Duodenal mucosa (tissue), 2 donors: ENCODE results near the gene RASL12.

Experiments used
- H3K27ac ChIP-seq: one replicate; pipeline ENCODE4 v1.7.0; 2013; ENCODE audit warnings: low read depth, low read length
- H3K27me3 ChIP-seq, 2 donors: one replicate each; pipeline ENCODE4 v1.7.0; 2013; ENCODE audit warnings: low read length in 2 of 2, control low read depth in 1 of 2; ENCODE audit not compliant: insufficient read depth in 2 of 2, control insufficient read depth in 1 of 2
- H3K36me3 ChIP-seq, 2 donors: one replicate each; pipeline ENCODE4 v1.7.0; 2013; ENCODE audit warnings: low read length in 2 of 2, control low read depth in 1 of 2; ENCODE audit not compliant: insufficient read depth in 2 of 2, control insufficient read depth in 1 of 2
- H3K4me1 ChIP-seq, 2 donors: one replicate each; pipeline ENCODE4 v1.7.0; 2013; ENCODE audit warnings: low read length in 2 of 2, control low read depth in 1 of 2; ENCODE audit not compliant: insufficient read depth in 2 of 2, control insufficient read depth in 1 of 2
- H3K4me3 ChIP-seq, 2 donors: one replicate each; pipeline ENCODE4 v1.7.0; 2013; ENCODE audit warnings: low read length in 2 of 2, low read depth in 1 of 2
- H3K9ac ChIP-seq, 2 donors: one replicate each; pipeline ENCODE4 v1.7.0; 2013; ENCODE audit warnings: low read length in 2 of 2, low read depth in 1 of 2
- H3K9me3 ChIP-seq, 2 donors: one replicate each; pipeline ENCODE4 v1.7.0; 2013; ENCODE audit warnings: low read length in 2 of 2, control low read depth in 1 of 2; ENCODE audit not compliant: control insufficient read depth in 1 of 2

The RASL12 gene

DNA sequence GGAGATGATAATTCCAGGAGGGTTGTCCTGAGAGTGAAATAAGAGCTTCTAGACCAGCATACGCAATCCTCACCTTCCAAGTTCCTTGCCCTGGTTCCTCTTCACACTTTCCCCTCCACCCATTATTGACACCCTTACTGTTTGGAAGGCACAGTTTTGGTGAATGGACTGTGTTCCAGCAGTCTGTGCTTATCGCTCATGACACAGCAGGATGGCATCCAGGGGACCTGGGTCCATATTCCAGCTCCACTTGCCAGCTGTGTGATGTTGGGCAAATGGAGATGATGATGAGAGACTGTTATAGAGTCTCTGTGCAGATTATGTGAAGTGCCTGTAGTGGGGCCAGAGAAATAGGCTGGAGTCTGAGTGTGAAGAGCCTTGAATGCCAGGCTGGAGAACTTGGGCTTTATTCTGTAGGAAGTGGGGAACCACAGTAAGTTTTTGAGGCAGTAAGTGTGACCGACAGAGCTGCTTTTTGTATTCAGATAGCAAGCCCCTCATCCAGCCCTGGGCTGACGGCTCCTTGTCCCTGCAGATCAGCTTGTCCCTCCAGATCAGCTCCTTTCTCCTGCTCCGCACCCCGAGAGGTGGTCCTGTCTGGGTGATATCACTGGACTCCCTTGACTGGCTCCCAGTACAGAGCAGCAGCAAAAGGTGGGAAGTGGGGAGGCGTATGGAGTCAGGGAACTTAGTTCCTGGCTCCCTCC lies 16.9 kb upstream of the RASL12 start:
- Histone ChIP-seq H3K4me1 (peaks cover 50 to 68% of the 10 kb centered on the region in 2 donors), H3K36me3 (no peaks in the 10 kb centered on the region), H3K4me3 (no peak overlapping the region), H3K27me3 (no peaks in the 10 kb centered on the region), H3K9ac (no peak overlapping the region), H3K27ac (no peak overlapping the region), H3K9me3 (no peaks in the 10 kb centered on the region)

DNA sequence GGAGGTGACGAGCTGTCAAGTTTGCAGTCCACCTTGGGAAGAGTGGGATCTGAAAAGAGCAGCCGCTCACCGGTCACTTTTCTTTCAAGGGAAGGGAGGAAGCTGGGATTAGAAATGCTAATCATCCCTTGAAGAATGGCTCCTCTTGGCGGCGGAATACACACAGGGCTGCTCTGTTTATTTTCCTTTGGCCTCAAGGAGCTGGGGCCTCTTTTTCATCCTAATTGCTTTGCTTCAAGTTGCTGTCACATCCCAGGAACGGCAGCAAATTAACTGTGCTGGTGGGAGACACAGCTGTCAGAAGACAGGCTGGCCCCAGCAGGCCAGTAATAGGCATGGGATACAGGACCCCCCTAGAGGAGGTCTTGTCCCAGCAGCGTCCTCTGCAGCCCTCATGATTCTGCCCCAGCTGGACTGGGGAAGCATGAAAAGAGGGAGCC lies 15.5 kb upstream of the RASL12 start:
- Histone ChIP-seq H3K27ac (no peak overlapping the region), H3K9me3 (no peaks in the 10 kb centered on the region), H3K36me3 (no peaks in the 10 kb centered on the region), H3K4me3 (no peak overlapping the region), H3K27me3 (no peaks in the 10 kb centered on the region), H3K9ac (no peak overlapping the region), H3K4me1 (peaks cover 36 to 57% of the 10 kb centered on the region in 2 donors)

DNA sequence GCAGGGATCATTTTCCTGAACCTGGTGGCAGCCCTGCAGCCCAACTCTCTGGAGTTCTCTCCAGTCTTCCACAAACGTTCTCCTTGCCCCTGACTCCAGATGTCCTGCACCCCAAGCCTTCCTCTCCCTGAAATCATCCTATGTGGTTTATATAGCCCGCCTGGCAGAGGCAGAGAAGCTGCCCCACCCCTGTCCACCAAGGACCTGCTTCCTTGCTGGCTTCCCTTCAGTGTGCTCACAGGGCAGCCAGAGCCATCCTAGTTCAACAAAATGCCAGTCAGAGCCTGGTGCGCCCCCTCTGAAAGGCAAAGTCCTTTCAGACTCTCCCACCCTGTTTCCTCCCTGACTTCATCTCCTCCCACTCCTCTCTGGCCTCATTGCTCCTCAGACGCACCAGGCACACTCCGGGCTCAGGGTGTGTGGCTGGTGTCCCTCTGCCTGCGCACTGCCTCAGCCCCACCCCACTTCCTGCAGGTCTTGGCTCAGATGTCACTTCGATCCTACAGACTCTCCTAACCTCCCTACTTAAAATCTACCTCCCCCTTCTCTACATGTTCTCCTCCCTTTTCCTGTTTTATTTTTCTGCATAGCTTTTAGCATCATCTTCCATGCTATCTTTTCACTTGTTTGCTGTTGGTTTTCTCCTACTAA lies 14.6 kb upstream of the RASL12 start:
- Histone ChIP-seq H3K9me3 (no peaks in the 10 kb centered on the region), H3K4me1 (peaks cover 28 to 51% of the 10 kb centered on the region in 2 donors), H3K9ac (peak overlapping the region in 1 of 2 donors; percentile 15), H3K36me3 (no peaks in the 10 kb centered on the region), H3K27ac (no peak overlapping the region), H3K4me3 (no peak overlapping the region), H3K27me3 (no peaks in the 10 kb centered on the region)

DNA sequence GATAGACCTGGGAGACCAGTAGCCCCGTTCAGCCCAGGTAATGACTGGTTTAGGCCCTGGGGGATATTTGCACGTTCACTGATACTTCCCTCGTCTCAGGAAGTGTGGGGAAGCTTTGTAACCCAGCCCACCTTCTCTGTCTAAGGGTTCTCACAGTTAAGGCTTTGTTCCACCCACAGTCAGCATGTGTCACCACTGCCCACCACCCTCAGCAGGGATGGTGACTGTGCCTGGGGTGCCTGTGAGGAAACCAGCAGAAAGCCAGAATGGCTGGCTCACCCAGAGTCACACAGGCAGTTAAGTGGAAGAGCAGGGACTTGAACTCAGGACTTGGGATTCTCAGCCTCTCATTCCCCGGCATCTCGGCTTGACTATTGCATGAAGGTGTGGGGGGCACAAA lies 14.0 kb upstream of the RASL12 start:
- Histone ChIP-seq H3K36me3 (no peaks in the 10 kb centered on the region), H3K27ac (no peak overlapping the region), H3K27me3 (no peaks in the 10 kb centered on the region), H3K9me3 (no peaks in the 10 kb centered on the region), H3K4me1 (peaks cover 26 to 45% of the 10 kb centered on the region in 2 donors), H3K9ac (no peak overlapping the region), H3K4me3 (no peak overlapping the region)

DNA sequence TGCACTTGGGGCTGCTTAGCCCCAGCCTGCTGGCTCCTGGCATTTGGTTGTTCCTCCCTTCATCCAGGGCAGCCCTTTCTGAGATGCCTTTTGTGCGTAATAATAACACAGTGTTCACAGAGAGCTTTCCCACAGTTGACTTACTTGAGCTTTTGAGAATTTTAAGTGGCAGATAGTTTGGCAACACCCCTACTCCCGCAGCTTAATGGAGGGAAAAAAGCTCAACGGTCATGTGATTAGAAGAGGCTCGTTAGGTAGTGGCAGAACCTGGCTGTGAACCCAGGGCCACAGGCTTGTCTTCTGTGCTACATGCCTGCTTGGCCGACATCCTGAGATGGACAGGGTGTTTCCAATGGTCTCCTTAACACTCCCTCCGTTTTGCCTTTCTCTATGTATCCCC lies 13.5 kb upstream of the RASL12 start:
- Histone ChIP-seq H3K36me3 (no peaks in the 10 kb centered on the region), H3K4me3 (no peak overlapping the region), H3K4me1 (peaks cover 26 to 45% of the 10 kb centered on the region in 2 donors), H3K27me3 (no peaks in the 10 kb centered on the region), H3K9ac (no peak overlapping the region), H3K9me3 (no peaks in the 10 kb centered on the region), H3K27ac (no peak overlapping the region)

DNA sequence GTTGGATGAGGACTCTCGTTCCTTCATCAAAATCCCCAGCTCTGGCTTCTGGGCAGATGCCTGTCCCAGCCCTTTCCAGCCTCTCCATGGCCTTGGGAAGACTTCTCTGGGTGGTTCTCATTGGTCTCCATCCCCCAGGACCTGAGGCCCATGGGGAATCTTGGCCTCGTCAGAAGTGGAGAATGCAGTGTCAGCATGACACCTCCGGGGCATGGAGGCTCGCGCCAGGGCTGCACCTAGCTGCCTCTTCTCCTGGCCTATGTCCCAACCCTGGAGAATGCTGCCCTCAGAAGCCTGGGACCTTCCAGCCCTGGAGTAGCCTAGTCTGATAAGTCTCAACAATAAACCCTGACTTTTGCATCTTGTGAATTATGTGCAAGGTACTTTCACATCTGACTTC lies 11.8 kb upstream of the RASL12 start:
- Histone ChIP-seq H3K4me1 (peaks cover 19 to 30% of the 10 kb centered on the region in 2 donors), H3K36me3 (no peaks in the 10 kb centered on the region), H3K27ac (no peak overlapping the region), H3K4me3 (no peak overlapping the region), H3K9me3 (no peaks in the 10 kb centered on the region), H3K27me3 (no peaks in the 10 kb centered on the region), H3K9ac (no peak overlapping the region)

DNA sequence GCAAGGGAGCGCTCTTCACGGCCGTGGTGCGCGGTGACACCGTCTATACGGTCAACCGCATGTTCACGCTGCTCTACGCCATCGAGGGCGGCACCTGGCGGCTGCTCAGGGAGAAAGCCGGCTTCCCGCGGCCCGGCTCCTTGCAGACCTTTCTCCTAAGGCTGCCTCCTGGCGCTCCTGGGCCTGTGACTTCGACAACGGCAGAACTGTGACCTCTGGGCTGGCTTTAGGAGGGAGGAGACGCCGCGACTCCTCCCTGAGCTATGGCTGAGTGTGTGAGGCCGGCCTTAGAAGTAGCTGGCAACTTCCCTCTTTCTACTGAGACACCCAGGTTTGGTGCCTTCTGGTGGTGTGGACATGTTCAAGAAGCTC lies 10.2 kb upstream of the RASL12 start:
- Histone ChIP-seq H3K27ac (no peak overlapping the region), H3K27me3 (no peaks in the 10 kb centered on the region), H3K9me3 (no peaks in the 10 kb centered on the region), H3K4me3 (no peak overlapping the region), H3K4me1 (peaks cover 13 to 16% of the 10 kb centered on the region in 2 donors), H3K36me3 (no peaks in the 10 kb centered on the region), H3K9ac (peak overlapping the region in 1 of 2 donors; percentile 31)

DNA sequence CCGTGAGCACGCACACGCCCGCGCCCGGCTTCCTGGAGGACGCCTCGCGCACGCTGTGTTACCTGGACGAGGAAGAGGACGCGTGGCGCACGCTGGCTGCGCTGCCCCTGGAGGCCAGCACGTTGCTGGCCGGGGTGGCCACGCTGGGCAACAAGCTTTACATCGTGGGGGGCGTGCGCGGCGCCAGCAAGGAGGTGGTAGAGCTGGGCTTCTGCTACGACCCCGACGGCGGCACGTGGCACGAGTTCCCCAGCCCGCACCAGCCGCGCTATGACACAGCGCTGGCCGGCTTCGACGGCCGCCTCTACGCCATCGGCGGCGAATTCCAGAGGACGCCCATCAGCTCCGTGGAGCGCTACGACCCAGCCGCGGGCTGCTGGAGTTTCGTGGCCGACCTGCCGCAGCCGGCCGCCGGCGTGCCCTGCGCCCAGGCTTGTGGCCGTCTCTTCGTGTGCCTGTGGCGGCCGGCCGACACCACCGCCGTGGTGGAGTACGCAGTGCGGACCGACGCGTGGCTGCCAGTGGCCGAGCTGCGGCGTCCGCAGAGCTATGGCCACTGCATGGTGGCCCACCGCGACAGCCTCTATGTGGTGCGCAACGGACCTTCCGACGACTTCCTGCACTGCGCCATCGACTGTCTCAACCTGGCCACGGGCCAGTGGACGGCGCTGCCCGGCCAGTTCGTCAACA lies 9.6 kb upstream of the RASL12 start:
- Histone ChIP-seq H3K4me3 (no peak overlapping the region), H3K9ac (no peak overlapping the region), H3K9me3 (no peaks in the 10 kb centered on the region), H3K36me3 (no peaks in the 10 kb centered on the region), H3K27me3 (no peaks in the 10 kb centered on the region), H3K27ac (no peak overlapping the region), H3K4me1 (peaks cover 8 to 11% of the 10 kb centered on the region in 2 donors)

DNA sequence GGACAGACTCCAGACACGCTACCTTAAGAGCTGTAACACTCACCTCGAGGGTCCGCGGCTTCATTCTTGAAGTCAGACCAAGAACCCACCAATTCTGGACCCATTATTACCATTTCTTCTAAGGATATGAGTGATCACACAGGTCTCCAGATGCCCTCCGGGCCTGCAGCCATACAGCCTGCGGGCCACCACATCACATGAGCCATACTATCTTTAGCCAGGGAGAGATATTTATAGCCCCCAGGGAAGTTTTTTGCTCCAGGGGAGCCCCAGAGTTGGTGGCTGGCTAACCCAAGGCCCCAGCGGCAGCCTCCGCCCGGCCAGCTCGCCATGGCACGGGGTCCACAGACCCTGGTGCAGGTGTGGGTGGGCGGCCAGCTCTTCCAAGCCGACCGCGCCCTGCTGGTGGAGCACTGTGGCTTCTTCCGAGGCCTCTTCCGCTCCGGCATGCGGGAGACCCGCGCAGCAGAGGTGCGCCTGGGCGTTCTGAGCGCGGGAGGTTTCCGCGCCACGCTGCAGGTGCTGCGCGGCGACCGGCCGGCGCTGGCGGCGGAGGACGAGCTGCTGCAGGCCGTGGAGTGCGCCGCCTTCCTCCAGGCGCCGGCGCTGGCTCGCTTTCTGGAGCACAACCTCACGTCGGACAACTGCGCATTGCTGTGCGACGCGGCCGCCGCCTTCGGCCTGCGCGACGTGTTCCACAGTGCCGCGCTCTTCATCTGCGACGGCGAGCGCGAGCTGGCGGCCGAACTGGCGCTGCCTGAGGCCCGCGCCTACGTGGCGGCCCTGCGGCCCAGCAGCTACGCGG lies 8.9 kb upstream of the RASL12 start, which contains the start of gene KBTBD13:
TSS of gene KBTBD13 (plus strand) at position 261 of the 805 bp plus-strand sequence. CDS start at position 331, 70 bp downstream.
- Histone ChIP-seq H3K4me3 (no peak within 1 kb of the TSS), H3K27ac (no peak within 1 kb of the TSS), H3K9me3 (no peaks in the 10 kb centered on the region), H3K27me3 (no peaks in the 10 kb centered on the region), H3K36me3 (no peaks in the 10 kb centered on the region), H3K4me1 (peaks cover under 1 to 9% of the 10 kb centered on the region in 2 donors), H3K9ac (no peak within 1 kb of the TSS)
